Left ventricle myocardium superior (tissue), 1 donor: ENCODE measurements around the gene PXT1. TPM values are rescaled to one million over a fixed set of nuclear protein-coding genes. Genes with fewer than 3 reads are reported as not detected.

Experiments used
- ATAC-seq: fragments of 200-7000 bp; cut with Tn5 transposase; one replicate; pipeline ENCODE4 v1.9.1; 2020; ENCODE audit warnings: mild to moderate bottlenecking, moderate library complexity
- DNase-seq: peaks from one replicate; pipeline ENCODE4 v3.0.0-alpha.2; 2020
- intact Hi-C: fragments of 100-400 bp; cut with micrococcal nuclease; formaldehyde crosslinking; loops from one replicate; pipeline ENCODE4 v1.11.0; 2022
- total RNA-seq: library from RNA; stranded (reverse); fragmentation: NEBNext Ultra II Directional; extraction: Animal tissue kit (Norgen Biotek cat#: 25700); gene quantifications from one replicate; pipeline ENCODE4 v1.2.1, GENCODE V29; 2021
- donor health status: DM: no; HTN: yes; CAD: no; lungs with severe emphysema.

The PXT1 gene
- total RNA-seq, 1 donor from 2014 or later = 0.15 TPM

- intact Hi-C loops = loop anchor here (5.0 kb wide), 1 partner anchor 56 kb away; no protein-coding TSS in a partner anchor
- no peak for DNase-seq
- no peak for ATAC-seq
These were observed 84.8 kb downstream of the PXT1 start for GRCh38 chr6:36357872-36358225.

- ATAC-seq (no peak), DNase-seq (no peak)
- intact Hi-C loops = loop anchor here (5.0 kb wide), 1 partner anchor 54 kb away; no protein-coding TSS in a partner anchor
These were observed 86.8 kb downstream of the PXT1 start for GRCh38 chr6:36355819-36356218.

DNA sequence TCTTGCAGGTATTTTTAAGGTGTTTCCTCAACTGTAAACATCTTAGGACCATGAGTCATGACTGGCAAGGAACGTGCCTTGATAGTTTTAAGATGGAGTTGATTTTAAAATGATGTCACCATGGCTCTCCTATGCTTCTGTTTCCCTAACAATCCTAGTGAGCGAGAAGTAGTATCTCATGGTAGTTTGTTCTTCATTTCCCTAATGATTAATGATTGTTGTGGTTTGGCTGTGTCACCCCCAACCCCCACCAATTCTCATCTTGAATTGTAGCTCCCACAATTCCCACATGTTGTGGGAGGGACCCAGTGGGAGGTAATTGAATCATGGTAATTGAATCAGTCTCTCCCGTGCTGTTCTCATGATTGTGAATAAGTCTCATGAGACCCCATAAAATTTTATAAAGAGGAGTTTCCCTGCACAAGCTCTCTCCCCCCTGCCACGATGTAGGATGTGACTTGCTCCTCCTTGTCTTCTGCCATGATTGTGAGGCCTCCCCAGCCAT lies 89.2 kb downstream of the PXT1 start:
- intact Hi-C loops = no loop called here
- no peak for DNase-seq
- no peak for ATAC-seq

- no peak for DNase-seq
- intact Hi-C loops = no loop called here
- no peak for ATAC-seq
These were observed 90.0 kb downstream of the PXT1 start for GRCh38 chr6:36352477-36353157.

- no peak for DNase-seq
- intact Hi-C loops = no loop called here
- ATAC-seq = peak; percentile 55
These were observed 91.7 kb downstream of the PXT1 start for GRCh38 chr6:36350681-36351571.

- intact Hi-C loops = no loop called here
- DNase-seq (no peak), ATAC-seq (peak; percentile 15)
These were observed 92.6 kb downstream of the PXT1 start for GRCh38 chr6:36350082-36350481.

- DNase-seq = no peak
- no peak for ATAC-seq
- intact Hi-C loops = no loop called here
These were observed 93.4 kb downstream of the PXT1 start for GRCh38 chr6:36349240-36349639.

GRCh38 chr6:36347621-36348020 lies 95.0 kb downstream of the PXT1 start:
- ATAC-seq (no peak), DNase-seq (no peak)
- intact Hi-C loops = no loop called here

DNA sequence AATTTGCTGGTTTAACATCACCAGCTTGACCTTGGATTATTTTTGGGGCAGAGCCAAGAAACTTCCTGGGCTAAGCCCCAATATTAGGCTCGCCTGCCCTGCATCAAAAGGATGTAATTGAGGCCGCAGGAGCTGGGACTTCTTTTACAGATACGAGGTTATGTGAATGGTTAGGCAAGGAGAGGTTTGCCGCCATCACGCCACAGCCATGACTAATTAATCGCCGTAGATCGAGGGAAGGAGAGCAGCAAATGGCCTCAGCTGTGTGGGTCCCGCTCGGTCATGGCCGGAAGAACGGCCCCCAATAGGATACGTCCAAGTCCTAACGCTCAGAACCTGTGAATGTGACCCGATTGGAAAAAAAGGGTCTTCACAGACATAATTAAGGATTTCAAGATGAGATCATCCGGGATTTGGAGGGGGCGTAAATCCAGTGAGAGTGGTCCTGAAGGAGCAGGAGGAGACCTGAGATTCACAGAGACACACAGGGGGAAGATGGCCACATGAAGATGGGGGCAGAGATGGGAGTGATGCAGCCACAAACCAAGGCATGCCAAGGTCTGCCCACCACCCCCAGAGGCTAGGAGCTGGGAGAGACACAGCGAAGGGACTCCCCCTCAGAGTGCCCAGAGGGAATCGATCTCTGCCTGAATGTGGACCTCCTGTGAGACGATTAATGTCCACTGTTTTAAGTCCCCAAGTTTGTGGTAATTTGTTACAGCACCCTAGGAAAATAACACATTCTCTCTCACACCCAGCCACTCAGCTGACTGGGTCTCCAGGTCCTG lies 96.0 kb downstream of the PXT1 start:
- DNase-seq = no peak
- intact Hi-C loops = no loop called here
- no peak for ATAC-seq

- no peak for DNase-seq
- intact Hi-C loops = no loop called here
- ATAC-seq = no peak
These were observed 96.8 kb downstream of the PXT1 start for GRCh38 chr6:36345681-36346466.

GRCh38 chr6:36343109-36343680 lies 99.5 kb downstream of the PXT1 start:
- no peak for DNase-seq
- no peak for ATAC-seq
- intact Hi-C loops = no loop called here

DNA sequence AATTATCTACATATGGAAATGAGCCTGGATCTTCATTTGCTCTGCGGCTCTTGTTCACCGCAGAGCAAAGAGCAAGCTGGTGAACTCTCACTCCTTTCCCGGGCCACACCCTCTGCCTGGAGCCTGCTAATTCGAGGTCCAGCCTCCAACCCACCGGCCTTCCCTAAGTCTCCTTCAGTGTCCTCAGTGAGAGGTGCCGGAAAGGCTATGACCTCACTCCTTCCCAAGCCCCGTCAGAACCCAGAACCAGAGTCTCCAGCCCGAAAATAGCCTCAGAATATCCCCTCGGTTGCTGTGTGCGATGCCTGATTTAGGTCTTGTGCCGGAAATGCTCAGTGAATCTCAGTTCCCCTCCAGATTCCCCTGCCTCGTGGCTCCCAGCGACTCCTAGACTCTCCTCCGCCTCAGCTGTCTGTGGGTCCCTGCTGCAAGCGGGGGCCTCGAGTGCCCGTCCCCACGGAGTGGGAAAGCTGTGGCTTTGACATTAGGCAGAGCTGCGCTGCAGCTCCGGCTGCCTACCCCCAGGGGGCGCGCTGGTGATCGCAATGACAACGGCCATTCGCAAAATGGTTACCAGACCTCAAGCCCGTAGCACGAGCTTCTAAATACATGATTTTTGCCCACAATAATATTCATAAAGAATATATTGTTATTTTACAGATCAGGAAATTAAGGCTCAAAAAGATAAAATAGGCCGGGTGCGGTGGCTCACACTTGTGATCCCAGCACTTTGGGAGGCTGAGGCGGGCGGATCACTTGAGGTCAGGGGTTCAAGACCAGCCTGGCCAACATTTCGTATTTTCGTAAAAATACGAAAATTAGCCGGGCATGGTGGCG lies 101.8 kb downstream of the PXT1 start:
- intact Hi-C loops = no loop called here
- ATAC-seq = peak; percentile 81
- DNase-seq = peak; percentile 90

Other genes starting within 250 kb of the PXT1 start
- 23.5 TPM for gene BRPF3, start 246.1 kb downstream of the PXT1 start, total RNA-seq
- not detected for gene PNPLA1, start 172.8 kb downstream of the PXT1 start, total RNA-seq
- gene BNIP5, start 106.0 kb downstream of the PXT1 start, total RNA-seq = not detected
- 0.15 TPM for gene ETV7, start 55.2 kb downstream of the PXT1 start, total RNA-seq
- 21.9 TPM for gene KCTD20, start 146 bp upstream of the PXT1 start, total RNA-seq
- gene STK38, start 104.6 kb upstream of the PXT1 start, total RNA-seq = 19.4 TPM
- 123 TPM for gene SRSF3, start 151.5 kb upstream of the PXT1 start, total RNA-seq
- gene CDKN1A, start 235.9 kb upstream of the PXT1 start, total RNA-seq = 40.0 TPM